ENCODE data around the gene MTMR2.

DNA sequence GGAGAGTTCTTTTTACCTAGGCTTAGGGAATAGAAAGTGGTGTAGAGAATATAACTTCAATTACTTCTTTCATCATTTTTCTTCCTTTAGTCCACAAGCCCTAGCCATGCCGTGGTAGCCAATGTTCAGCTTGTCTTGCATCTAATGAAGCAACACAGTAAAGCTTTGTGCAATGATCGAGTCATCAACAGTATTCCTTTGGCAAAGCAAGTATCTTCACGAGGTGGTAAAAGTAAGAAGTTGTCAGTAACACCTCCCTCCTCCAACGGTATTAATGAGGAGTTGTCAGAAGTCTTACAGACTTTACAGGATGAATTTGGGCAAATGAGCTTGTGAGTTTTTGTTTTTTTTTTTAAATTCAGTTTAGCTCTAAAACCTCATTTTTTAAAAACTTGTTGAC lies 96.2 kb downstream of the MTMR2 start:
- TF ChIP-seq CTCF (conservative IDR thresholded peaks at IDR 0.05 in 1 of 2, IDR thresholded peaks at IDR 0.05 in 1 of 2; ENCODE audit: low read depth in 1 of 2, low read length in 2 of 2), result no peak
- TF ChIP-seq EZH2 (IDR thresholded peaks at IDR 0.05; ENCODE audit: low read length, missing control alignments), result no peak

Data from fibroblast of lung (primary cell).